Psoas muscle (tissue), 8 donors: ENCODE measurements around the gene TRABD. TPM values are rescaled to one million over a fixed set of nuclear protein-coding genes. Genes with fewer than 3 reads are reported as not detected.

Experiments used
- ATAC-seq, 4 donors: fragments of 200-7000 bp; cut with Tn5 transposase; one replicate each; pipeline ENCODE4 v1.9.1; 2020; ENCODE audit warnings: moderate library complexity in 3 of 4, mild to moderate bottlenecking in 2 of 4
- DNase-seq, 2 donors: peaks; one replicate each; pipeline ENCODE4 v3.0.0-alpha.2; 2020
- H3K27ac ChIP-seq: fragments of 200-600 bp; one replicate; pipeline ENCODE4 v1.8.0; 2022
- H3K27me3 ChIP-seq, 3 donors: fragments of 200-600 bp in 1 of 3; one replicate each; pipeline versions ENCODE4 v1.6.1 to v1.8.0; 2013 to 2022; ENCODE audit warnings: low read length in 2 of 3, mild to moderate bottlenecking in 2 of 3, moderate library complexity in 1 of 3; ENCODE audit not compliant: insufficient read depth in 3 of 3
- H3K36me3 ChIP-seq, 2 donors: fragments of 200-600 bp in 1 of 2; one replicate each; pipeline versions ENCODE4 v1.6.1 to v1.8.0; 2013 to 2022; ENCODE audit warnings: low read depth in 1 of 2, mild to moderate bottlenecking in 1 of 2, moderate library complexity in 1 of 2; ENCODE audit not compliant: insufficient read depth in 1 of 2
- H3K4me1 ChIP-seq: fragments of 200-600 bp; one replicate; pipeline ENCODE4 v1.8.0; 2022
- H3K4me3 ChIP-seq: fragments of 200-600 bp; one replicate; pipeline ENCODE4 v1.8.0; 2022; ENCODE audit warnings: mild to moderate bottlenecking
- H3K9me3 ChIP-seq: fragments of 200-600 bp; one replicate; pipeline ENCODE4 v1.8.0; 2022
- WGBS, 3 donors: extraction: QIAGEN DNeasy Blood & Tissue Kit; methylation state at CpG; one replicate each; pipeline versions ENCODE4 v1.1.6 to v1.1.7; 2013; 5-methylcytosine and 5-hydroxymethylcytosine counted together
- intact Hi-C, 2 donors: fragments of 100-400 bp; cut with DNase I; formaldehyde crosslinking; loops; one replicate each; pipeline versions ENCODE4 v1.11.0 to v1.14.2; 2022
- polyA plus RNA-seq, 3 donors: library from polyadenylated mRNA; stranded (reverse); fragments of 200-250 nt; gene quantifications; one replicate each; pipeline ENCODE4 v1.2.3, GENCODE V29; 2013
- total RNA-seq, 4 donors: library from RNA; stranded (reverse); fragmentation: NEBNext Ultra II Directional in 2 of 4; extraction: Animal tissue kit (Norgen Biotek cat#: 25700) in 2 of 4; gene quantifications; one replicate each; pipeline versions ENCODE4 v1.2.1 to v1.2.4, GENCODE V29; 2021 to 2023
- TF ChIP-seq, protein P1 (sequence below): fragments of 200-600 bp; IDR thresholded peaks from one replicate; pipeline ENCODE4 v1.8.0; 2022; ENCODE audit warnings: antibody characterized with exemption
- donor health status: healthy with polysubstance abuse.
- donor health status: DM: no; HTN: no; CAD: no; lungs with moderate emphysema.
- donor health status: Bipolar disorder and iron deficiency.
- donor health status: healthy.
- donor health status: DM: yes; HTN: yes; CAD: no.
- donor health status: DM: no; HTN: no; CAD: no.
- donor health status: DM: no; HTN: no; CAD: no.
- donor health status: DM: yes; HTN: yes; CAD: no.

The TRABD gene
- total and polyA plus RNA-seq, 7 donors: 19.9 to 52.1 (median 29.5) TPM

DNA sequence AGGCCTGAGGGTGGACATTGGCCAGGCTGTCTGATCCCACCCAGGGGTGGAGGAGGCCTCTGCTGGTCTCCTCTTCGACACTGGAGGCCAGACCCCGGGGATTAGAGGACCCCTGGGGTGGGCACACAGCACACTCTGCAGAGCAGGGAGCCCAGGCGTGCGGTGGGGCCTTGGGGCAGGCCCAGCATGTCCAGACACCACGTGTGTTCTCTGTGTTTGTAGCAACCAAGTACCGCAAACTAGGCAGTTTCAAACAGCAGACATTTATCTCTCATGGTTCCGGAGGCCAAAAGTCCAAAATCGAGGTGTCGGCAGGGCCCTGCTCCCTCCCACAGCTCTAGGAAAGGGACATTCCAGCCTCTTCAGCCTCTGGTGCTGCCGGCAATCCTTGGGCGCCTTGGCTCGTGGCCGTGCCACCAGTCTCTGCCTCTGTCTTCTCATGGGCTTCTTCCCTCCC lies 13.7 kb upstream of the TRABD start:
- Histone ChIP-seq H3K4me3 (no peak overlapping the region), H3K27ac (no peak overlapping the region), H3K9me3 (no peaks in the 10 kb centered on the region), H3K4me1 (no peaks in the 10 kb centered on the region), H3K27me3 (peaks cover 0 to 68% (median 16%) of the 10 kb centered on the region in 3 donors), H3K36me3 (no peaks in the 10 kb centered on the region)
- intact Hi-C loops: no loop called here
- TF ChIP-seq, protein P1, sequence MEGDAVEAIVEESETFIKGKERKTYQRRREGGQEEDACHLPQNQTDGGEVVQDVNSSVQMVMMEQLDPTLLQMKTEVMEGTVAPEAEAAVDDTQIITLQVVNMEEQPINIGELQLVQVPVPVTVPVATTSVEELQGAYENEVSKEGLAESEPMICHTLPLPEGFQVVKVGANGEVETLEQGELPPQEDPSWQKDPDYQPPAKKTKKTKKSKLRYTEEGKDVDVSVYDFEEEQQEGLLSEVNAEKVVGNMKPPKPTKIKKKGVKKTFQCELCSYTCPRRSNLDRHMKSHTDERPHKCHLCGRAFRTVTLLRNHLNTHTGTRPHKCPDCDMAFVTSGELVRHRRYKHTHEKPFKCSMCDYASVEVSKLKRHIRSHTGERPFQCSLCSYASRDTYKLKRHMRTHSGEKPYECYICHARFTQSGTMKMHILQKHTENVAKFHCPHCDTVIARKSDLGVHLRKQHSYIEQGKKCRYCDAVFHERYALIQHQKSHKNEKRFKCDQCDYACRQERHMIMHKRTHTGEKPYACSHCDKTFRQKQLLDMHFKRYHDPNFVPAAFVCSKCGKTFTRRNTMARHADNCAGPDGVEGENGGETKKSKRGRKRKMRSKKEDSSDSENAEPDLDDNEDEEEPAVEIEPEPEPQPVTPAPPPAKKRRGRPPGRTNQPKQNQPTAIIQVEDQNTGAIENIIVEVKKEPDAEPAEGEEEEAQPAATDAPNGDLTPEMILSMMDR: no peak
- ATAC-seq: no peak
- no peak for DNase-seq
- 71 to 80% (median 78%) methylated on average over 13 of the region's 13 CpGs for WGBS, 3 donors

DNA sequence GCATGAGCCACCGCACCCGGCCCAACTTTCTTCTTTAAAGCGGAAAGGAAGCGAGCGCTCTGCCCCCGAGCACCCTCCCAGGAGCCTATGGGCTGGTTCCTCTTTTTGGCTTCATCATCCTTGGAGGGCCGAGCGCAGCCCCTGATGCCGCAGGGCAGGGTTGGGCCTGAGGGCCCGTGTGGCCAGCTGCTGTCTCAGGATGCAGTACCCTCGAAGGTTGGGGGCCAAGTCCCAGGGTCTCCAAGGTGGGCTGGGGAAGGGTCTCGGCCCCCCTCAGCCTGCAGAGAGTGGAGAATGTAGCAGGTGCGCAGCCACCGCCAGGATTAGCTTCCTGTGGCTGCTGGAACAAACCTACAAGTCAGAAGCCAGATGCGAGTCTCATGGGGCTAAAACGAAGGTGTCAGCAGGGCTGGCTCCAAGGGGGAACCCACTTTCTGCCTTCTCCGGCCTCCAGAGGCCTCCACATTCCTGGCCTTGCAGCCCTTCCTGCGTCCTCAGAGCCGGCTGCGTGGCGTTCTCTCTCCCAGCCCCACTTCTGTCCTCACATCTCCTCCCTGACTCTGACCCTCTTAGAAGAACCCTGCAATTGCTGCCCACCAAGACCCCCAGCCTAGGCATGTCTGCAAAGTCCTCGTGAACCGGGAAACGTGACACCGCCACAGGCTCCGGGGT lies 12.3 kb upstream of the TRABD start:
- Histone ChIP-seq H3K4me1 (no peaks in the 10 kb centered on the region), H3K27ac (no peak overlapping the region), H3K36me3 (no peaks in the 10 kb centered on the region), H3K27me3 (peaks cover 0 to 83% (median 16%) of the 10 kb centered on the region in 3 donors), H3K4me3 (no peak overlapping the region), H3K9me3 (no peaks in the 10 kb centered on the region)
- TF ChIP-seq, protein P1: no peak
- DNase-seq (peak in 1 of 2 donors; percentile 49), ATAC-seq (no peak)
- intact Hi-C loops: no loop called here
- WGBS, 3 donors: 72 to 78% (median 75%) methylated on average over 26 of the region's 26 CpGs

DNA sequence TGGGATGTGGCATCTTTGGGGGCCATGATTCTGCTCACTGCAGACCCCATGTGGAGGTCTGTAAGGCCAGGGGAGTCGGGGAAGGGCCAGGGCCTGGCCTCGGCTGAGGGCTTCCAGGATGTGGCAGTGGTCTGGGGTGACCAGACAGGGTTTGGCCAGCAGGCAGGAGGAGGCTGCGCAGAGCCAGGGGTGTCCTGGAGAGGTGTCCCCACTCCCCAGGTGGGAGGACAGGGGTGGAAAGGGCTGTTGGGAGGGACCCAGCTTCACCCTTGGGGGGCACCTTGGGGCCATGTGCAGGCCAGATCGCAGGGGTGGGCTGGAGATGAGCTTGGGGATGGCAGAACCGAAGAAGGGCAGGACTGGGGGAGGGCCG lies 11.7 kb upstream of the TRABD start:
- H3K27me3 ChIP-seq: peaks cover 0 to 85% (median 16%) of the 10 kb centered on the region in 3 donors
- ATAC-seq (no peak), DNase-seq (no peak)

DNA sequence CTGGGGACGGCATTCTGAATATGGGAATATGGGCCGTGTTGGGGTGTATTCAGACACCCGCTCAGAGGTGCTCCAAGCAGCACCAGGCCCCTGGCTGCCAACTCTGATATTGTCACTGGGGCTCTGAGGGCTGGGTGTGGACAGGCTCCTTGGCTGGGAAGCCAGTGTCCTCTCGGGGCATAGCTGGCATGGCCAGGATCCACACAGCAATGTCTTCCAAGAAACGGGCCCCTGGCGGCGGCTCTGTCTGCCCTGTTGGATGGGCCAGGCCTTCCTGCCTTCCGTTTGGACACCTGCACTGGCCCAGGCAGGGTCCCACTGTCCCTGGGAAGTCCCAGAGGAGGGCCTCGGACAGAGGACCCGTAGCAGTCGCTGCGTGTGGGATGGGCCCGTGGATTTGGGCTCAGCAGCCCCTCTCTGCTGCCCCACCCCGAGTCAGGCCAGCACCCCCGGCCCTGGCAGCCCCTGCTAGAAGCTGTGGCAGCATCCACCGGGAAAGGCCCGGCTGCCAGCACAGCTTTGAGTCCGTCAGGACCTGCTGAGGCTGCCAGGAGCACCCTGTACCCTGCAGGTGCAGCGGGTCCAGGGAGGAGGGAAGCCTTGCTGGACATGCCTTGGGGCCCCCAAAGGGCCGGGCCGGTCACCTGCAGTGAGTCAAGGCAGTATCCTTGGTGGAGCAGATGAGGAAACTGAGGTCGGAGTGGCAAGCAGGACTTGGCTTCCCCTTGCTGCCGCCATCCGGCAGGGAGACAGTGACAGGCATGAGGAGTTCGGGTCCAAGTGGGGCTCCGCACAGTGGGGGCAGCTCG lies 11.1 kb upstream of the TRABD start:
- H3K4me1 ChIP-seq: no peaks in the 10 kb centered on the region
- intact Hi-C loops: loop anchor here in 1 of 2 donors (5.0 kb wide), 1 partner anchor 1147 kb away; no protein-coding TSS in a partner anchor
- DNase-seq (peak in 1 of 2 donors; percentile 51), ATAC-seq (peak in 1 of 4 donors; percentile 29)
- 70 to 80% (median 79%) methylated on average over 25 to 27 of the region's 27 CpGs for WGBS, 3 donors
- no peaks in the 10 kb centered on the region for H3K9me3 ChIP-seq
- no peak overlapping the region for H3K27ac ChIP-seq
- TF ChIP-seq, protein P1: no peak
- no peak overlapping the region for H3K4me3 ChIP-seq
- H3K27me3 ChIP-seq: peaks cover 0 to 85% (median 14%) of the 10 kb centered on the region in 3 donors
- H3K36me3 ChIP-seq: no peaks in the 10 kb centered on the region

More for the DNA sequence above, 11.7 kb upstream of the TRABD start:
- TF ChIP-seq, protein P1: no peak
- H3K36me3 ChIP-seq: no peaks in the 10 kb centered on the region
- 89 to 90% (median 89%) methylated on average over 3 to 6 of the region's 6 CpGs for WGBS, 3 donors
- intact Hi-C loops: no loop called here
- no peaks in the 10 kb centered on the region for H3K9me3 ChIP-seq
- no peak overlapping the region for H3K27ac ChIP-seq
- no peaks in the 10 kb centered on the region for H3K4me1 ChIP-seq
- H3K4me3 ChIP-seq: no peak overlapping the region
